ENCODE results near the gene MEI1. TPM values are rescaled to one million over a fixed set of nuclear protein-coding genes. Genes with fewer than 3 reads are reported as not detected.

Gene MEI1
- total RNA-seq, 1 donor from 2014 or later = 6.8 TPM

DNA sequence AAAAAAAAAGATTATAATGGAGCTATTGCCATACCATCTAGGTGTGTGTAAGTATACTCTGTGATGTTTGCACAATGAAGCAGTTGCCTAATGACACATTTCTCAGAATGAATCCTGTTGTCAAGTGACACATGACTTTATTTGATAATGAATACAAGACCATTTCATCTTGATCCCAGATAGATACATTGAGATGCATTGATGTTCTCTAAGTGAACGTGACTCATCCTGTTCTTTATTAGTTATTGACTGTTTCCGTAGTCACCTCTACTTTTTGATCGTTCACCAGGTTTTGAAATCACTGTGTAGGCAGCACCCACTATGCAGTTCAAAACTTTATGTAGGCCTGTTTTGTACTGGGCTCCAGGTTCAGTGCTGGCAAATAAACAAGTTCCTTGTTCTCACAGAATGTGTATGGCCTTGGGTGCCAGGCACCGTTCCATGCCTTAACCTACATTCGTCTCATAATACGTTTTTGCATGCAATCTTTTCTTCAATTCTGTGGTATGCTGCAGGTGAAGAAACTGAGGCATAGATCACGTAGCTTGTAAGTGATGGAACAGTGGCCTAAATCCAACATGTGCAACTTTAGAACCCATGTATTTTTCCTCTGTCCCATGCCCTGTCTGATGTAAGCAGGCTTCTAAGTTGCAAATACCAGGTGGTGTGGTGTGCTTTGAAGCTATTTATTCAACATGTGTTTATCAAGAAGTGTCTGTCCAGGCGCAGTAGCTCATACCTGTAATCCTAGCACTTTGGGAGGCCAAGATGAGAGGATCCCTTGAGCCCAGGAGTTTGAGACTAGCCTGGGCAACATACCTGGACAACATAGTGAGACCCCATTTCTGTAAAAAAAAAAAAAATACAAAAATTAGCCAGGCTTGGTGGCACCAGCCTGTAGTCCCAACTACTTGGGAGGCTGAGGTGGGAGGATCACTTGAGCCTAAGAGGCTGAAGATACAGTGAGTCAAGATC is 144.0 kb downstream of the MEI1 start:
- no peak for DNase-seq (ENCODE audit: low spot score)

DNA sequence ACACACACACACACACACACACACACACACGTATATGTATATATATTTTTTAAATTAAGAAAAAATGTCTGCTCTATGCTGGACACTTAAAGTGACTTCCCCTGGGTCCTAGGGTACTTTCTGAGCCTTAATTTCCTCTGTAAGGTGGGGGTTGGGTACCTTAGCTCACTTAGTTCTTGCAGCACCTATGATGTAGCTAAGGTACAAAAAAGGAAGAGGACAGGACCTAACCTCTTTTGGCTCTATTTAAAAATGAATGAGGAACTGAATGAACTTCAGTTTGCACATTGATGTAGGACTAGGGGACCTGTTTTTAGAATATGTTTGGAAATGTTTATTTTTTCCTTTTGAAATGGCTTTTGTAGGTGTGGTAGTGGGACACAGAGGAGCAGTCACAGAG is 144.7 kb downstream of the MEI1 start:
- DNase-seq (ENCODE audit: low spot score) = no peak

DNA sequence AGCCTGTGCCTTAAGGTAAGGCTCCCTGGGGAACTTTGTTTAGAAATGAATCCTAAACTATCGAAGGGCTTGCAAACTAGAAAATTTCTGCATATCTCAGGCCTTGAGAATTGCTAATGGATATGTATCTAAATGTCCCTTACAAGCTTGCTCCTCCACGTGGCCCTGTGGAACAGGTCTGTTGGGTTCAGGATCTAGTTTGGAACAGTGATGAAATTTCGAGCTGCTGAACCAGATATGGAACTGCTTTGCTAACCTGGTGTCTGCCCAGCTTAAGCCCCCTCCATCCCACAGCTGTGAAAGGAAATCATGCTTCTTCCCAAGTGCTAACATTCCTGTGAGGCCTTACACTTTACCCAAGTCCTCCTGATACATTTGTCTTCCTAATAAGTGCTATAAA is 145.2 kb downstream of the MEI1 start:
- DNase-seq (ENCODE audit: low spot score) = peak; percentile 81

DNA sequence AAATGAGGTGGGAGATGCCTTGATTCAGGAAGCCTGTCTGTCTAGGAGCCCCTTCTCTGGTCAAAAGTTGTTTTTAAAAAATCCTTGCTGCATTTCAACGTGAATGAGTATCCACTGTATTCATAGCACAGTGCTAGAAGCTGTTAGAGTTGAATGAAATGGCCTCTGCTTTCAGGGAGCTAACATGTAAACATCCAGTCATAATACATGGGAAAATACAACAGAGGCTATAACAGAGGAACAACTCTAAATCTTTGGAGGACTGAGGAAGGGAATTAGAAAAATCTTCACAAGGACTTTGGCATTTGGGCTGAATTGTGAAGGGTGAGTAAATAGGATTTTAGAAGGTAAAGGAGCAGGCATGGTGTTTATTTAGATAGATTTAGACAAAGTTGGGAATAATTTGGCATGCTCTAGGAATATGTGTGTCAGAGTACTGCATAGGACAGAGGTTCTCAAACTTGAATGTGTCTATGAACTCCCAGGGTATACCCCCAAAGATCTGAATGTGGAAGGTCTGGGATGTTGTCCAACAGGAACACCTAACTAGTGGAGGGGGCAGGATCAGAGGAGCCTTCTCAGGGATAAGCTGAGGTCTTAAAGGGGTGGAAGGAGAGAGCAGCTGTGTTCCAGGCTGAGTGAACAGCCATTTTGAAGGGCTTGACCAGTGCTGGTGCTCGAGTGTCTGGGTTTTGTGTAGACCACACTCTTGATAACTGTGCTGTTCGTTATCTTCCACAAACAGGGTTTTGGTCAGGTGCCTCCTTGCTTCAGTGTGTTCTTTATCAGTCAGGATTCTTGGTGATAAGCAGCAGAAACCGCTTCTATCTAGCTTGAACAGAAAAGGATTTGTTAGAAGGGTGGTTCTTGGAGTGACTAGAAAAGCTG is 146.3 kb downstream of the MEI1 start:
- DNase-seq (ENCODE audit: low spot score) = no peak

DNA sequence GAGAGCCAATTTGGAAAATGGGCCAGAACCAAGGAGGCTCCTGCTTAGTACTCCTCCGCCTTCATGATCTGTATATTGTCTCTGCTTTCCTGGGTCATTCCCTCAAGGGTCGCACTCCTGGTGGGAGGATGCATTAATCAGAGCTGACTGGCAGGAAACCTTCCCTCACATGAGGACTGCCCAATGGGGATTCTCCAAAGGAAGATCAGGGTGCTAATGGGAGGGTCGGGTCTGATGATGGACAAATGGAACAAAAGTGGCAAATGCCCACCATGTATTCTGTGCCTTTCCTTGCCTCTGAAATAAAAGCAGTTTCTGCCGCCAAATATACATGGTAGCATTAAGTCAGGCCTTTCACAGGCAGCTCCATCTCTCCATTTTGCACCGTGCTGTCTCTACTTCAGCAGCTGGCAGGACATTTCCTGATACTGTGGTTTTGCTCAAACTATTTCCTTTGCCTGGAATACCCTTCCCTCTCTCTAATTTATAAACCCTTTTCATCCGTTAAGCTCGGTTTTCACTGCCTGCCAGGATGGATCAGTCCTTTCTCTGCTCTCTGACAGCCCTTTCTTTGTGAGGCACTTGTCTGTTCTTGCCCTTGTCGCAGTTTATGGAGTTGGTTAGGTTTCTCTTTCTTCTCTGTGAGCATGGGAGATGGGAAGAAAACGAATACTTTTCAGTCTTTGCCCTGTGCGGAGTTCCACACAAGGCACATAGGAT is 147.1 kb downstream of the MEI1 start:
- DNase-seq (ENCODE audit: low spot score) = no peak

DNA sequence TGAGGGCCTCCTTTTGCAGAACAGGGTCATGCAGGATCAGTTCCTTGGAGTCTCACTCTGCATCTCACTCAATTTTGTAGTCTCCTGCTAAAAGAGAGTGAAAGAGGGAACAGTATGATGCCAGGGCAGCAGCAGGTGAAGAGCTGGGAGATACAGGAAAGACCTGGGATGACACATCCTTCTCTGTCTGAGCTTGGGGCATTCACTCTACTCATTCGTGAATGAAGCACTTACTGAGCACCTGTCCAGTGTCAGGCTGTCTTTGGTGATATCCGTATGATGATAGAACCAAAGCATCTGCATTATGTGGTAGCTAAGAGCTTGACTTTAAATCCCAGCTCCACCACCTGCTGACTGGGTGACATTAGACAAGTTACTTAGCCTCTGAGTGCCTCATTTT is 148.0 kb downstream of the MEI1 start:
- DNase-seq (ENCODE audit: low spot score) = no peak

DNA sequence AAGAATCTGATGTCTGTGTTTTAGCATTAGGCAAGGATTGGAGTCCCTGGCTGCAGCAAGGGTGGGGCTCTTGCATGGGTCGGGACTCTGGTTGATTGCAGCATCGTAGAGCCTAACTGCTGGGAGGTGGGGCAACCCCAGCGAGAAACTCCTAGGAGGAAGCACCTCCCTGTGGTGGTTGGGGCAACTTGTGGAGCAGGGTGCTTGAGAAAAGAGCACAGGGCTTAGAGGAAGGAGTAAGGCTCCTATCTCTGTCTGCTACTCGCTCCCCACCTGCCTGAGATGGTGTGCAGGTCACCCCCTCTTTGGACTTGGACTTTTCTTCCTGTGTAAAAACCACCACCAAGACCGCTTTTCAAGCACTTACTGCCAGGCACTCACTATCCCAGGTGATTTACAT is 149.2 kb downstream of the MEI1 start:
- DNase-seq (ENCODE audit: low spot score) = peak; percentile 71

Other genes starting within 250 kb of the MEI1 start
- gene PHF5A, start 230.8 kb upstream of the MEI1 start, total RNA-seq = 32.3 TPM
- gene ACO2, start 230.4 kb upstream of the MEI1 start, total RNA-seq = 121 TPM
- gene POLR3H, start 155.0 kb upstream of the MEI1 start, total RNA-seq = 54.2 TPM
- gene CSDC2, start 138.5 kb upstream of the MEI1 start, total RNA-seq = 1.8 TPM
- 18.7 TPM for gene PMM1, start 109.7 kb upstream of the MEI1 start, total RNA-seq
- 38.7 TPM for gene DESI1, start 78.5 kb upstream of the MEI1 start, total RNA-seq
- 209 TPM for gene XRCC6, start 78.2 kb upstream of the MEI1 start, total RNA-seq
- gene SNU13, start 10.6 kb upstream of the MEI1 start, total RNA-seq = 180 TPM
- 10.4 TPM for gene CCDC134, start 101.2 kb downstream of the MEI1 start, total RNA-seq
- 165 TPM for gene SREBF2, start 133.6 kb downstream of the MEI1 start, total RNA-seq
- not detected for gene SHISA8, start 215.6 kb downstream of the MEI1 start, total RNA-seq
- gene TNFRSF13C, start 227.3 kb downstream of the MEI1 start, total RNA-seq = 0.36 TPM
- 1.2 TPM for gene CENPM, start 247.6 kb downstream of the MEI1 start, total RNA-seq